Adipose tissue (tissue), 3 donors: Measurements from ENCODE around the gene OSBPL5. TPM values are rescaled to one million over a fixed set of nuclear protein-coding genes. Genes with fewer than 3 reads are reported as not detected.
A peak's percentile ranks its signal among the peaks of the same experiment; 100 is the strongest.

Experiments used
- H3K27ac ChIP-seq: one replicate; pipeline ENCODE4 v1.5.1; 2013; ENCODE audit warnings: low read depth, low read length
- WGBS, 3 donors: extraction: QIAGEN DNeasy Blood & Tissue Kit; methylation state at CpG; one replicate each; pipeline ENCODE4 v1.1.7; 2013; 5-methylcytosine and 5-hydroxymethylcytosine counted together
- polyA plus RNA-seq, 3 donors: library from polyadenylated mRNA; stranded (reverse); fragments of 200-250 nt; gene quantifications; one replicate each; pipeline ENCODE4 v1.2.3, GENCODE V29; 2013
- donor health status: healthy with polysubstance abuse.
- donor health status: Bipolar disorder and iron deficiency.
- donor health status: healthy.

Gene OSBPL5
- polyA plus RNA-seq, 3 donors = 9.5 to 25.3 (median 19.7) TPM

DNA sequence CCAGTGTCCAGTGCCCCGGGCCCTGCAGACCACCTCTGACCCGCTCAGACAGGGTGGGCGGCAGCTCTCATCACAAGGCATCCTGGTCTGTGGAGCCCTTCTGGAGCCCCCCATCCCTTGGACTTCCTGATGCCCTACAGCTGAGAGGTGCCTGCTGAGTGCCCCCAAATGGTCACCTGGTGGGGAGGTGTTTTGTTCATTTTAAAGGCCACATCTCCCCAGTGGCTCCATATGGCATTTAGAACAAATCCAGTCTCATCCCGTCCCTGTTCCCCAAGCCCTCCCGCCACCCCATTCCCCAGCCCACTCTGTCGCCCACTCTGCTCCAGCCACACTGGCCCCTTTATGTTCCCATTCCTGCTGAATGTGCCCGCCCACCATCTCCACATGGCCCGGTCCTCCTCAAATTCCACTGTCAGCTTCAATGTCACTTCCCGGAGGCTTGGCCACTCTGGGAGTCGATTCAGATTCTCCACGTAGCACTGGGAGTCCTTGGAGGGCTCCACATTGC is 32.8 kb downstream of the OSBPL5 start:
- 83 to 94% (median 93%) methylated on average over 11 of the region's 11 CpGs for WGBS, 3 donors
- no peak overlapping the region for H3K27ac ChIP-seq

DNA sequence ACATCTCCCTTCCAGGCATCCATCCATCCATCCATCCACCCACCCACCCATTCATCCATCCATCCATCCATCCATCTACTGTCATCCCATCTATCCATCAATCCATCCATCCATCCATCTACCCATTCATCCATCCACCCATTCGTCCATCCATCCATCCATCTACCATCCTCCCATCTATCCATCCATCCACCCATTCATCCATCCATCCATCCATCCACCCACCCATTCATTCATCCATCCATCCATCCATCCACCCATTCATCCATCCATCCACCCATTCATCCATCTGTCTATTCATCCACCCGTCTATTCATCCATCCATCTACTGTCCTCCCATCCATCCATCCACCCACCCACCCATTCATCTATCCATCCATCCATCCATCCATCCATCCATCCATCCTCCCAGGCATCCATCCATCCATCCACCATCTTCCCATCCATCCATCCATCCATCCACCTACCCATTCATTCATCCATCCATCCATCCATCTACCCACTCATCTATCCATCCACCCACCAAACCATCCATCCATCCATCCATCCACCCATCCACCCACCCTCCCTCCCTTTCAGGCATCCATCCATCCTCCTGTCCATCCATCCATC is 33.7 kb downstream of the OSBPL5 start:
- 90 to 94% (median 92%) methylated on average over 2 of the region's 2 CpGs for whole genome bisulfite sequencing, 3 donors
- H3K27ac ChIP-seq = no peak overlapping the region

DNA sequence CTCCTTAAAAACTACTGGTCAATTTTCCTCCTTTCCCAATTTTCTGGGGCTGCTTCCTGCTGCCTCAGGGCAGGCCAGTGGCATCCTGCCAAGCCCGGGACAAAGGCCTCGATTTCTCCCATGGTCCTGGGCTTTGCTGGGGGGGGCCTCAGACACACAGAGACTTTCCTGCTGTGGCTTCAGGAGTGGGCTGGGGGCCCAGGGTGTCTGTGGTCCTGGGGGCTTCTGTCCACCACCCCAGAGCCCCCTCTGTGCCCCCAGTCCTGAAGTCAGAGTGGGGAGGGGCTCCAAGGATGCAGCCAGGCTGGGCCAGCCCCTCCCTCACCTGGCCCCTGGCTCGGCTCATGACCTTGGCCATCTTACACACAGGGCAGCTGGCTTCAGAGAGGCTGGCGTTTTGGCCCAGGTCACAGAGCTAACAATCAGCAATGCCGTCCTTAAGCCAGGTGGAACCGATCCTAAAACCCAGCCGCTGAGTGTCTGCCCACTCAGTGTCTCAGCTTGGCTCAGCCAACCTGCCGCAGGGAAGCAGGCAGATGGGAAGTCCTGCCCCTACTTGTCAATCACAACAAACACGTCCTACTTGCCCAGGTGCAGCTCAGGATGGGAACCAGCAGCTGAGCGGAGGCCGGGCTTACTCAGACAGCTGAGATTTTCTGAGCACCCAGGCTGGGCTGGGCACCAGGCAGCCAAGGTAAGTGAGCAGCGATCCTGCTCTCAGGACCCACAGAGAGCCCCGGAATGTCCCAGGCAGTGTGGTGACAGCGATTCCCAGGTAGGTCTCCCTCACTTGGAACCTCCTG is 34.6 kb downstream of the OSBPL5 start:
- WGBS, 3 donors = 42 to 77% (median 75%) methylated on average over 14 of the region's 14 CpGs

DNA sequence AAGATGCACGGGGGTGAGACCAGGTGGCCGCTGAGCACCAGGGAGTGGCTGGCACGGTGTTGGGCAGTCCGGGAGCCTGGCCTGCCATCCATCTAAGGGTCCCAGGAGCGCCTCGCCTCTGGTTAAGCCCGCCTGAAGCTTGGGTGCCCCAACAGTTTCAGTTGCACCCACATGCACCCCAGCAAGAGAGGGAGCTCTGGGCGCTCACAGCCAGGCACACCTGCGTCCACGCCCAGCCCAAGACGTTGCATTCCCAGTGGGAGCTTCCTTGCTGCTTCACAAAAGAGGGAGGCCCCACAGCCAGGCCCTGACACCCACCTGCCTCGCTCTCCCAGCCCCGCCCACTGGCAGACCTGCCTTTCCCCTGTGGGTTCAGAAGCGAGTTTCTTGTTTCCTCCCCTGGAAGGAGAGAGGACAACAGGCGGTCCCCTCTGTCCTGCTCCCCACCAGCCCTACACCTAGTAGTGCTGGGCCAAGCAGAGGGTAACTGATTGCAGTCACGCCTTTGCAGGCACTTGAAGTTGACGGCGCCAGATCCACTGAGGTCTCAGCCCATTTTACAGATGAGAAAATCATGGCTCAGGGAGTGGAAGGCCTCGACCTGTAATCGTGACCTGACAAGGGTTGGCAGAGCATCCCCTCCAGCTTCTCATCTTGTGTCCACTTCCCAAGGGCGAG is 35.4 kb downstream of the OSBPL5 start:
- 83 to 87% (median 84%) methylated on average over 17 to 21 of the region's 21 CpGs for WGBS, 3 donors
- no peak overlapping the region for H3K27ac ChIP-seq

More for the DNA sequence above, 34.6 kb downstream of the OSBPL5 start:
- no peak overlapping the region for H3K27ac ChIP-seq

DNA sequence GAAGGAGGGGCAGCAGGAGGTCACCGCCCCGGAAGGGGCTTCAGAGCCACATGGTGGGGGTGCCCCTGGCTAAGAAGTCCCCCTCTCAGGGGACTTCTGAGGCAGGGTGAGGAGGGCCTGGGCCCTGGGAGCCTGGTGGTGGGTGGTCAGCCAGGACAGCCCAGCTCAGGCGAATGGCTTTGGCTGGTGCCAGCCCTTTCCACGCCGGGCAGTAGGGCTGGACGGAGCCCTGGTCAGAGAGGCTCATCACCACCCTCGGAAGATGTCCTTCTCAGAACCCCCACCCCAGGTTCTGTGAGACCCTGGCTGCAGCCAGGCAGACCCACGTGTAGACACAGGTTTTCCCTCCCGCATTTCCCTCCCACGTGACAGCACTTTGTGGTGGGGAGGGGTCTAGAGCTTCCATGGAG is 35.9 kb downstream of the OSBPL5 start:
- 71 to 80% (median 79%) methylated on average over 7 to 10 of the region's 10 CpGs for WGBS, 3 donors
- H3K27ac ChIP-seq = no peak overlapping the region

DNA sequence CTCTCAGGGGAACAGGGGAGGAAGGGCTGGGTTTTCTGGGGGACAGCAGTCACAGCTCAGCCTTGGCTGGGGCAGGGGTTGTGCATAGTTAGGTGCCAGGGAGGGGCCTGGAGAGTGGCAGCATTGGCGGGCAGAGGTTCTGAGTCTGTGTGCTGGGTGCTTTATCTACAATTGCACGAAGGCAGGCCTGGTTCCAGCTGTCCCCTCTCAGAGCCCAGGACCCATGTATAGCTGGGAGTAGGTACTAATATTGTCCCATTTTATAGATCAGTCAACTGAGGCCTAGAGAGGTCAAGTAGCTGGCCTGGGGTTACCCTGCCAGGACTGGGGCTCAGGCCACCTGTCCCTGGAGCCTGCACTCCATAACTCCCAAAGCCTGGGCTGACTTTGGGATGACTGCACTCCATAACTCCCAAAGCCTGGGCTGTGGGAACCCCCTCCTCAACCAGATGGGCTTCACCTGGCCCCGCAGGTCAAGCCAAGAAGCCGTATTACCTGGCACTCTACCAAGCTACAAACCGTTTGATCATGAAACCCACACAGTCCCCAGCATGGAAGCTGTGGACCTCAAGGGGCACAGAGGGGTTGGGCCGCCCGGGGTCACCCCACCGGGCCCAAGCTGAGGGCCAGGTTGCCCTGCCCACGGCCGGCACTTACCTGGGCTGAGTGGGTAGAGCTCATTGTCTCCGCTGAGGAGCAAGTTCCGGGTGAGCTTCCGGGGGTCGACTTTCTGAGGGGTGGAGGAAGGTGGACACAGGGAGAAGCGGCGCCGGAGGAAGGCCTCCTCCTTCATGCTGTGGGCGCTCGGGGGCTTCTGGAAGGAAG is 36.5 kb downstream of the OSBPL5 start:
- WGBS, 3 donors = 88 to 90% (median 90%) methylated on average over 19 of the region's 19 CpGs
- H3K27ac ChIP-seq = no peak overlapping the region

DNA sequence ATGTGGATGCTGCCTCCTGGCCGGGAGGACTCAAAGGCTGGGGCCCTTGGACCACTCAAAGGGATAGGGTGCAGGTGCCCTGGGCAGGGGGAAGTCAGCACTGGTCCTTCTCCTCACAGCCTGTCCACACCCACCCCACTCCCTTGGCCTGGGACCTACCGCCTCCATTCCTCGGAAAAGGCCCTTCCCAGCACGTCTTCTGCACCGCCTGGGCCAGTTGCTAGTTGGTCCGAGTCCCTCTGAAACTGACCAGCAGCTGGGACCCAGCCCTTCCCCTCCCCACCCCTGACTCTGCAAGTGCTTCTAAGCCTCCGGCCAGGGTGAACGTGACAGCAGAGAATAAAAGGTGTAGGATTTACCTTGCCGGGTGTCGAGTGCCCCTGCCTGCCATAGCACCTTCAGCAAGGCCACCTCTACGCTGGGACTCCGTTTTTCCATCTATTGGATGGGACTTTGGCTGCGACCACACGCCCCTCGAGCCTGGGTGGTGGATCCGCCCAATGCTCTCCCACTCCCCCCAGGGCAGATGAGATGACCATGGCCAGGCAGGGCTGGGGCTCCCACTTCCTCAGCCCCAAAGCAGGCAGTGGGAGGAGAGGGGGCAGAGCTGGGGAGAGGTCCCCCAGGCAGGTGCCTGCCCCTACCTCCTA is 37.3 kb downstream of the OSBPL5 start:
- H3K27ac ChIP-seq = no peak overlapping the region
- 70 to 73% (median 71%) methylated on average over 16 of the region's 16 CpGs for WGBS, 3 donors

DNA sequence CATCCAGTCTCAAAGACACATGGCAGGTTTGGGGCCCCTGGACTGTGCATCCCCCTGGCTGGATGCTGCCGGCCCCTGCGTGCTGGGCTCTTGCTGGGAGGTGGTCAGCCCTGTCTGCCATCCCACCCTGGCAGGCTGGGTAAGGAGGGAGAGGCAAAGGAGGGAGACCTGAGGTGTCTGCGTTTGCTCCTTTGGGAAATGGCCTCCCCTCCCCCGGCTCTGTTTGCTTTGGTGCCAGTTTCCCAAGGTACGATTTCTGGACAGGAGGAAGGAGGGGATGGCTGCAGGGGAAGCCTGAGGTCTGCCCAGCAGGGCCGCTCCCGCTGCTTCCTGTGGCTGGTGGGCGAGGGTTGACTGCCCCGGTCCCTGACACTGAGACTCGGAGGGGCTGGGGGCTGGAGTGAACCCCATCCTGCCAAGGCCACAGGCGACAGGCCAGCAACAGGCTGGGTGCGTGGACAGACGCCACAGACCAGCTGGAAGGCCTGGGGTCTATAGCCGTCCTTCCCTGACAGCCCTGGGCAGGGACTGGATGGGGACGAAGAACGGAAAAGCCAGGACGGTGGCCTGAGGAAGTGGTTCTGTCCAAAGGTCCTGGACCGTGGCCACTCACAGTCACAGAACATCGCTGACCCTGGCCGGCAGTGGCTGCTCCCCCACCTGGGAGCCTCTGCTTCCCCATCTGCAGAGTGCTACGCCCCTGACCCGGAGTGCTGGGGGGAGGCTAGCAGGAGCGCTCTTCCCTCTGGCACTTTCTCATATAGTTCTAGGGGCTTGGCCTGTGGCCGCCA is 38.0 kb downstream of the OSBPL5 start:
- WGBS, 3 donors = 59 to 83% (median 64%) methylated on average over 23 to 24 of the region's 24 CpGs
- H3K27ac ChIP-seq = peak overlapping the region; percentile 8

DNA sequence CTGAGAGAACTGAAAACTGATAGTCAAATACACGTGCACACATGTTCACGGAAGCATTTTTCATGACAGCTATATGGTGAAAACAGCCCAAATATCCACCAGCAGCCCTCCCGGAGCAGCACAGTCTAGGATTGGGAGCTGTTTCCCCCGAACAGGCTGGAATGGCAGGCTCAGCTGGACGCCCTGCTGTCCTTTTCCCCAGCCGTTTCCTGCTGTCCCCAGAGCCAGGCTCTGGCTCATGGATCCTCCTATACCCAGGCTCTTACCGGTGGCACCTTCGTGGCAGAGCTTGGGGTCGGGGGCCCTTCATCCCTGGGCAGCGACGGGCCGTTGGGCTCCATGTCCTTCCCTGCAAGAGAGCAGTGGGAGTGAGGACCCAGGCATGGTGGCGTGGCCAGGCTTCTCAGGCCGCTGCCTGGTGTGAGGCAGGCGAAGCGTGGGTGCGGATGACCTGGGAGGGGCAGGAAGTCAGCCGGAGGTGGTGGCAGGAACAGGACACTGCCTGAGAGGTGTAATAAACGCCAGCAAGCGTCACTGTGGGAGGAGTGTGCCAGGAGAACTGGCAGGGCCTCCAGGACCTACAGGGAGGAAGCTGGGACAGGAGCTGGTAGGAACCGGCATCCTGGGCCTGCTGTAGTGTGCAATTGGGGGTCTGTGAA is 38.8 kb downstream of the OSBPL5 start:
- 62 to 86% (median 66%) methylated on average over 21 of the region's 21 CpGs for WGBS, 3 donors
- H3K27ac ChIP-seq = peak overlapping the region; percentile 8

DNA sequence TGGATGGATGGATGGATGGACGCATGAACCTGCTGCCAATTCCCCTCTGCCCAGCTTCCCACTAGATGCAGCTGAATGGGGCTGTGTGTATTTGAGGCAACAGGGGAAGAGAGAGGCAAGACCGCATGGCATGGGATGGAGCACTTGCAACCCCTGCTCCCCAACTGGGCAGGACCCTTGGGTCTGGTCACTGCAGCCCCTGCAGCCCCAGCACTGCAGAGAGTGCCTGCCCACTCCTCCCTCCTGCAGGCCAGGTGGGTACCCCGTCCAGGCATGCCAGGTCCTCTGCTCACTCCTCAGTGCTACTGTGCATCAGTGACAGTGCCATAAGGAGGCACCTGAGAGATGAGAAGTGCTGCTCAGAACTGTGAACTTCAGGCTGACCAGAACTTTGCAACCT is 40.3 kb downstream of the OSBPL5 start:
- 64 to 81% (median 80%) methylated on average over 3 of the region's 3 CpGs for WGBS, 3 donors
- no peak overlapping the region for H3K27ac ChIP-seq

DNA sequence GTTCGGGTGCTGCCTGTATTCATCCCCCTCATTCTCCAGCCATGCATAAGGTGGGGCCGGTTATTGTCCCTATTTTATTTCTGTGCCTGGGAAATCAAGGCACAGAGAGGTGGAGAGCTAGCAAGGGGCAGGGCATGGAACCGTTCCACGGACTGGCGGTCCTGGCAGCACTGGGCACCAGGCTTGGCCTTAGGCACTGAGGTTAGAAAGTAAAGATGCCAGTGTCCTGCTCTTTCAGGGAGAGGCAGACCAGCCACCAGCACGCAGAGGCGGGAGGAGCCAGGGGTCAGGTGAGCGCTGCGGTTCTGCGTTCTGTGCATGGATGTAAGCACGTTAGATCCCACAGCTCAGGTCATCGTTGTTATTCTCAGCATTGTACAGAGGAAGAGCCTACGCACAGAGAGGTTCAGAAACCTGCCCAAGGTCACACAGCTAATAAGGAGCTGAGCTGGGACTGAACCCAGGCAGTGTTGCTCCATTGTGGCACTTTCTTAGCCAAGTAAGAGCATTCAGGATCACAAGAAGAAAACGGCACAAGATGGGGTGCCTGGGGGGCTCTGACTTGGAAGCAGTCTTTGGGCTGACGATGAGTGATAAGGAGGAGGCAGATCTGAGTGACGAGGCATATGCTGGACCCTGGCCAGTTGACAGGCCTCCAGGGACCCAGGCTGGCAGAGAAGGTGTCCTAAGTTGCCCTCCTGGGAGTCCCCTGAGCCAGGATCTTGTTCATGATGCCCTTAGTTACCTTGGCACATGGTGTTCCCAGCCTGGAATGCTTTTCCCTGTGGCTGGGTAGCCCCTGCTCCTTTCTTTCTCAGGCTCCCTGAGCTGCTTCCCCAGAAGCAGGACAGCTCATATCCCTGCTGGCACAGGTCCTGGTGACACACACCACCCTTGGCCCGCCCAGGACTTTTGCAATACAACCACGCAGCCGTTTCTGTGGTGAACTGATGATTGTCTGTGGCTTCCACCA is 41.1 kb downstream of the OSBPL5 start:
- 65 to 83% (median 67%) methylated on average over 19 of the region's 19 CpGs for WGBS, 3 donors
- no peak overlapping the region for H3K27ac ChIP-seq

DNA sequence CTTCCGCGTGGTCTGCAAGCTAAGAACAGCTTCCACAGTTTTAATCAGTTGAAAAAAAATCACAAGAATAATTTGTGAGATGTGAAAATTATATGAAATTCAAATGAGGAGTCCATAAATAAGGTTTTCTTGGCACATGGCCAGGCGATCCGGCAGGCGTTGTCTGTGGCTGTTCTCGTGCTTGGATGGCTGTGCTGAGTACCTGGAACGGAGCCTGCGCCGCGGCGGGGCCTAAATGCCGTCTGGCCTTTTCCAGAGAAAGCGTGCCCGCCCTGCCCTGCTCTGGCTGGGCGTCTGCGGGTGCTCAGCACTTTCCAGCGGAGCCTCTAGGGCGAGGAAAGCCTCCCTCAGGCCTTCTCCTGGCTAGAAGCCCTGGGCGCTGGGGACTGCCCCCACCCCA is 41.8 kb downstream of the OSBPL5 start:
- 53 to 68% (median 60%) methylated on average over 19 of the region's 19 CpGs for WGBS, 3 donors
- H3K27ac ChIP-seq = no peak overlapping the region

DNA sequence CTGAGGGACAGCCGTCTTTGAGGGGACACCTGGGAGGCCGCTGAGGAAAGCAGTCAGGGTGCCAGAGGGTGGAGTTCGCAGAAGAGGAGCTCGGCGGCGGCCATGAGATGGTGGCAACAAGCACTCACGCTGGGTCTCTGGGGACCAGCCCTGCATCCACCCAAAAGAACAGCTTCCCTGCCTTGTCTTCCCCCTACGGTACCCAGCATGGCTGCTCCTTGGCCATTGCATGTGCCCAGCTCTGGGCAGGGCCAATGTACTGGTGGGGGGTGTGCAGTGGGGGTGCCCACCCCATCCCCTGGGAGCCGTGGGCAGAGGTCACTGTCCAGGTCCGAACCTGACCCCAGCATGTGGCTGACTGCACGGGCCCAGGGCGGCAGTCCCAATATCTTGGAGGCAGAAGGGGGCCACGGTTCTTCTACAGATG is 42.3 kb downstream of the OSBPL5 start:
- no peak overlapping the region for H3K27ac ChIP-seq
- 86 to 90% (median 88%) methylated on average over 13 of the region's 13 CpGs for WGBS, 3 donors

DNA sequence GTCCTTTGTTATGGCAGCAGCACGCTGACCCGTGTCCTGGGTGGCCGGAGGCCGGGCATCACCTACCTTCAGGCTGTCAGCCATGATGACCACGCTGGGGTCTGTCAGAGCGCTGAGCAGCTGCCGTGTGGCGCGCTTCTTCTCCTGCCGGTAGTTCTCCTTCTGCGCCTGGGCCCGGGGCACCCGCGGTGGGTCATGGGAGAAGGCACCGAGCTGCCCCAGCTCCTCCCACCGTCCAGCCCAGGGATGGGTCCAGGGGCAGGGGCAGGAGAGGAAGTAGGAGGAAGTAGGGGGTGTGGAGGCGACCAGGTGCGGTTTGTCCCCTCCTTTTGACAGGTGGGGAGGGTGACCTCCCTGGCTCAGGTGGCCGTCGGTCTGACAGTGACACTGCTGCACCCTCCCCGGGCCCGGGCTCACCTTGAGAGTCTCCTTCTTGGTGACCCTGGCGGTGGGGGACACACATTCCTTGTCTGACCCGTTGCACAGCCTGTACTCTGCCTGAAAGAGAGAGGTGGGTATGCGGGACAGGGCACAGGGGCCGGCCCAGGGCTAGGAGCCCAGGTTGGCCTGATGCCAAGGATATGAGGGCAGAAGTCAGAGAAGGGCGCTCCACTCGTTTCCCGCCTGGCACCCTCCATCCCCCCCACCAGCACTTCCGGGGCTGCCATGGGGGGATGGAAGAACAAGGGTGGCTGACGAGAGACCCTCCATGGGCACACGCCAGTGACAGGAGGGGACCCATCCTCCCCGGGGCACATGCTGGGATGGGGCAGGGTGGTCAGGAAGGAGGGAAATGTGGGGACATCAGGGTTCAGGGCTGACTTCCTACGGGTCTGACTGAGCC is 43.0 kb downstream of the OSBPL5 start:
- no peak overlapping the region for H3K27ac ChIP-seq
- WGBS, 3 donors = 85 to 92% (median 89%) methylated on average over 28 to 34 of the region's 34 CpGs

DNA sequence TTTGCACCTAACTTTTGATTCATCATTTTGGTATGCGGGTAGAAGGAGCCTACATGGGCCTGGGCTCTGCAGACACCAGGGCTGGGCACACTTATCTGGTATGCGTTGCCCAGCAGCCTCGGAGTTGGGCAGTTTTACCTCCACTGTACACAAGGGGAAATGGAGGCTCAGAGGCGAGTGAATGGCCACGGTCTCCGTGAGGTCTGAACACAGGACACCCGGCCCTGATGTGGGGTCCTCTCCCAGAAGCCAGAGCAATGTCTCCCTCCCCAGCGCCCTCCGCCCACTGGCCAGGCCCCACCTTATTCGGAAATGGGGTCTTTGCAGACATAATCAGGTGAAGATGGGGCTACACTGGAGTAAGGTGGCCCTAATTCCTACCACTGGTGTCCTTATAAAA is 43.7 kb downstream of the OSBPL5 start:
- 95 to 98% (median 97%) methylated on average over 10 of the region's 10 CpGs for WGBS, 3 donors
- no peak overlapping the region for H3K27ac ChIP-seq
